NCI-H2107 (cell line): ENCODE data around the gene MAP3K3.
A peak's percentile ranks its signal among the peaks of the same experiment; 100 is the strongest.
"Not testable (repeated sequence)": the region's sequence is repeated elsewhere in the genome, so short reads cannot be mapped to it uniquely, and the experiment has no call there.

ENCODE experiments used
- DNase-seq: peaks from one replicate; lab custom pipeline; 2025; lab: John Stamatoyannopoulos, UW

Gene MAP3K3

DNA sequence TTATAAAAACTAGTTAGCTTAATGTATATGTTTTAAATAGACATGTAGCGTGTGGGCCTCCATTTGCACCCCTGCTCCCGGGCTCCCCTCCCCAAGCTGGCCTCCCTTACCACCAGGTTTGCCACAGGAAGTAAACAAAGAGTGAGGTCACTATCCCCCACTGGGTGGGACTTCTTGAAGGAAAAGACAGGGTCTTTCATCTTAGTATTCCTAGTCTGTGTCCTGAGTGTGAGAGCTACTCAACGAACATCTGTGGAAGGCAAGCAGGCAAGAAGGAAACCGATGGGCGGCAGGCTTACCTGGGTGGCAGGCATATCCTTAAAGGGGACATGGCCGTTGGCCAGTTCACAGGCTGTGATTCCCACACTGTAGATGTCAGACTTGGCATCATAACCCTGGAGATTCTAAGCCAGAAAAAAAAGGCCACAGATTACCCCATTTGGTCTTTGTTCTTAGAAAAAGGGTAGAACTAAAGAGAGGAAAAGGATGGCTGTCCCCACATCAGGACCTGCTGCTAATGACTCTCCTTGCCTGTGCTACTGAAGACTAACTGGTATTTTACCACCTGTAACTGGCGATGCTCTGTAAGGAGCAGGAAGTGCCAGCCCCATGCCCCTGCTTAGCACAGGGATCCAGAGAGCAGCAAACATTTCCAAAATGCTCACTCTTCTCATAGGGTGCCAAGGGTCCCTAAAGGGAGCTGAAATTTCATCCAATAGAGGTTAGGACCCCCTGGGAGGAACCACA, 84.3 kb downstream of the MAP3K3 start:
- DNase-seq = no peak

DNA sequence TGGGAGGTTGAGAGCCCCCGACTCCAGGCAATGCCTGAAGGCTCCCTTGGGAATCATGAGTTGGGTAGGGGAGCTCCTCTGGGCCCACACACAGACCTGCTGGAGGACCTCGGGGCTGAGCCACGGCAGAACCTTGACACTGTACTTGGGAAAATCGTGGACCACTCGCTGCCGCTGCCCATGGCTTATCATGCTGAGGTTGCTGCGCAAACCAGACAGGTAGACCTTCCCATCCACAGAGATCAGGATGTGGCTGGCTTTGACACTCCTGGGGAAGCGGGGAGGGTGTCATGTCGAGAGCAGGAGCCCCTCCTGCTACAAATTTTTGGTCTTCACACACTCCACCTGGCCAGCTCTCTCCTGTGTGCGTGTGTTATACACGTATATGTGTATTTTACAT, 84.9 kb downstream of the MAP3K3 start:
- DNase-seq = no peak

DNA sequence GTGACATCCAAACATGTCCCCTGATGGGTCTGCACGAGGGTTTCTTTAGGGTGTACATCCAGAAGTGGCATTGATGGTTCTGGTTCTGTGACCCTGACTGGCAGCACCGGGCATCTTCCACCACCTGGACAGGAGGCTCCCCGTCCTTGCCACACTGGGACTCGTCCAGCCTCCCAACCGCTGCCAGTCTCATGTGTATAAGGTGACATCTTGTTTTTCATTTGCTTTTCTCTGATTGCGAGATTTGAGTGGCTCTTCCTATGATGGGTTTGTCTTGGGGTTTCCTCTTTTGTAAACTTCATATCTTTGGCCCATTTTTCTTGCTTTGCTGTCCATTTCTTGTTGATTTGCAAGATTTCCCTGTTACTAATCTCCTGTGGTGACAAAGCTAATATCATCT, 86.9 kb downstream of the MAP3K3 start:
- DNase-seq = no peak

DNA sequence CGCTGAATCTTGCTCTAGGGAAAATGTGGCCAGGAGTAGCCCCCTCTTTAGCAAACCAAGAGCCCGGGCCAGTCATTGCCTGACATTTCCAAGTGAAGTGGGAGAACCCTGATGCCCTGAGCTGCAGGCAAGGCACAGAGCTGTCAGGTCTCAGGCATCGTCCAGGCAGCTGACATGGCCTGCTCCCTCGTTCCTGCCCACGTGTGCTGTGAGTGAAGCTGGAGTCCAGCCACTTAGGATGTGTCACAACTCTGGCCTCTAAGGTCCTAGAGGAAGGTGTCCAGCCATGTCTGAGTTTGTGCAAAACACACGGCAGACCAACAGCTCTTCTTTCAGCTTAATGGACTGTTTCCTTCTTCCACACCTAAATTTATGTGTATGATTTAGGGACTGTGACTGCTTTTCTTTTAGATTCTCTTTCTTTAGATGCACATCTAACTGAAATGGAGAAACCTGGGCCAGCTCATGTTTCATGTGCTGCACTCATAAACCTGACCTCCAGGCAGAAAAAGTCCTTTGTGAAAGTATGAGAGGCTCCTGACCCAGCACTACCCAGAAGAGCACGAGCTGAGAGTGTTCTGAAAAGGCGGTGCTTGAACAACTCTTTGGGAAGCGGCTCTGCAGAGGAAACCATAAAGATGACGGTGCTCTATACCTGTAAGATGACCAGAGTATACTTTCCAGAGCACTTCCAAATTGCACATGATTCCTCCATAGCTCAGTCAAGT, 92.5 kb downstream of the MAP3K3 start:
- DNase-seq = no peak

DNA sequence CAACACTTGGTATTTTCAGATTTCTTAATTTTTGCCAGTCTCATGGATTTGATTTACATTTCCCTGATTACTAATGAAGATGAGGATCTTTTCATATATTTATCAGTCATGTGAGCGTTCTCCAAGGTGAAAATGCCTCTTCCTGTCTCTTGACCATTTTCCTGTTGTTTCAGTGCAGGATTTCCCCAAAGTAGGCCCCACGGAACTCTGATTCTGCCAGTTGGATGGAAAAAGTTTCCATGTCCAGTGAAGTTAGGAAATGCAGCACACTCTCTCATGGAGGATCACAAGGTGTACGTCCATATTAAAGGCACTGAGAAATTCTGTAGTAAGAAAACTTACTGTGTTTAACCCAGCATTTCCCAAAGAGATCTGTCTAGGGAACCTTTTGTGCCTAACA, 94.2 kb downstream of the MAP3K3 start:
- DNase-seq = no peak

DNA sequence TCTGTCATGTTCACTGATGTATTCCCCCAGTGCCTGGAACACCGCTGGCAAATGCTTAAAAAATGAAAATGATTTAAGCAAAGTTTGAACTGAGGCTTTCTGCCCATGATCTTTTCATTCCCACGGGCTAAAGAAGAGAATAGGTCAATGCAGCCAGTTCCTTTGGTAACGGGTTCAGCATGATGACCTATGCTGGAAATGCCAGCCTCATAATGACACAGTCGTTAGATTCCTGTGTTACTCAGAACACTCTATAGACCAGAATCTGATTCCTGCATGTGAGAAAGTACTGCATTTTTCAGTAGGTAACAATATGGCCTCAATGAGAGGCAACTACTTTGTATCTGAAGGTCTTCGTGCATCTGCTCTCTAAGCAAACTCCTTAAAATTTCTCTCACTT, 96.8 kb downstream of the MAP3K3 start:
- DNase-seq = no peak

DNA sequence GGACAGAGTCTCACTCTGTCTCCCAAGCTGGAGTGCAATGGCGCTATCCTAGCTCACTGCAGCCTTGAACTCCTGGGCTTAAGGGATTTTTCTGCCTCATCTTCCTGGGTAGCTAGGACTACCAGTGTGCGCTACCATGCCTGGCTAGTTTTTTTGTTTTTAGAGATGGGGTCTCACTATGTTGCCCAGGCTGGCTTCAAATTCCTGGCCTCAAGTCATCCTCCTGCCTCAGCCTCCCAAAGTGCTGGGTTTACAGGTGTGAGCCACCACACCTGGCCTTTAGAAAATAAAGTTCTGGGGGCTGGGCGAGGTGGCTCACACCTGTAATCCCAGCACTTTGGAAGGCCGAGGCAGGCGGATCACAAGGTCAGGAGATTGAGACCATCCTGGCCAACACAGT, 98.0 kb downstream of the MAP3K3 start:
- DNase-seq = not testable (repeated sequence)

DNA sequence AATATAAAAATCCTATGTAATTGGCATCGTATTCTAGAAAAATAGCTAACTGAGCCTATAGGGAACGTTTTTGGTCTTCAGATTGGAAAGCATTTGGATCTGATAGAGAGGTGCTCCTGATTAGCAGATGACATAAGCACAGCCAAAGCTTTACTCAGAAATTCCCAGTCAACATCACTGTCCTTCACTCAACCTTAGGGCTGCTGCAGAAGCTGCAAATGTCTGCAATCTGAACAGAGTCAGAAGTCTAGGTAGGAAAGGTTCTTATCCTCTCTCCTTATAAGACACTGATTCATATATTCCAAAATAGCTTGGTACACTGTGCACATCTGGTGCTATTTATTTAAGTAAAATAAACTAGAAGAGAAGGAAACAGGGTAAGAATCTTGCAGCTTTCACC, 100.2 kb downstream of the MAP3K3 start:
- no peak for DNase-seq

DNA sequence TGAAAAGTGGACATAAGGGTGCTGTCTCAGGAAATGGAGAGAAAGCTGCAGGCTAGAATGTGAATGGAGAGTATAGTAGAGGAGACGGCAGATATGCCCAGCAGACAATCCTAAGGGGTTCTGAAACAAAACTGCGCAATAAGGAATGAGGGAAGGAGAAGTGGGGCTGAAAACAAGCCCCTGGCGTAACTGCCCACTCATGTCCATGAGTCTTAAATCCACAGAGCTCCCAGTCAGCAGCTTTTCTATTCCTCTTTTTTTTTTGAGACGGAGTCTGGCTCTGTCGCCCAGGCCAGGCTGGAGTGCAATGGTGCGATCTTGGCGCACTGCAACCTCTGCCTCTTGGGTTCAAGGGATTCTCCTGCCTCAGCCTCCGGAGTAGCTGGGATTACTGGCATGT, 113.5 kb downstream of the MAP3K3 start:
- DNase-seq = no peak

DNA sequence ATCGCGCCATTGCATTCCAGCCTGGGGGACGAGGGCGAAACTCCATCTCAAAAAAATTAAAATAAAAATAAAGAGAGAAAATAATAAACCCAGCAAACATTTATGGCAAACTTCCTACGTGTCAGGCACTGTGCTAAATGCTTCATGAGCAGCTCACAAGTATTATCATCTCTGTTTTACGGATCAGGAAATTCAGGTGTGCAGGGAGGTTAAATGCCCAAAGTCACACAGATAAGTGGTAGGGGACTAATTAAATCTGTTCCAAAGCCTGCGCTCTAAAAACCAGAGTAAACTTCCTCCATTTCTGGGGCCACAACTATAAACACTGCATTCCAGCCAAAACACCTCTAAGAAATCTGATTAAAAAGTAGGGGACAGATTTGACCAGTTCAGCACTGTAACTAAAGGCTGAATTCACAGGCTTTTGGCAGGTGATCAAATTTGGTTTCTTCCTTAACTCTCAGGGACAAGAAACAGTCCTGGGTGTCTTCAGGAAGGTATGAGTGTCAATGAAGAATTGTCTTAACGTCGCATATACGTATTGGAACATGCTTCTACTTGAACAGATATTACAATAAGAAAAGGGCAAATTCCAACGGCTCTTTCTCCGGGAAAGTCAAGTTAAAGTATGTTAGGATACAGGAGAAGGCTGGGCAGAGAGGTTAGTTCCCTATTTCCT, 118.4 kb downstream of the MAP3K3 start:
- no peak for DNase-seq

DNA sequence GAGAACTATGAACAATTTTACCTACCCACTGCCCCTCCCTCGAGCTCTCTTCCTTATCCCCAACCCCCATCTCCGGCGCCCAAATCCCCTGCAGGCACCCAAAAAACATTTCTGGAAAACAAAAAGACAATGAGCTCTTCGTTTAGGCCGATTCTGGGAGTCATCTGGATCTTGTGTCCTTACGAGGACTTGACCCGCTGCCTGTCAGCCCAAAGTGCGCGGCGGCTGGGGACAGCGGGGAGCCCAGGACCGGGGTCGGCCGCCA, 118.9 kb downstream of the MAP3K3 start:
- DNase-seq = no peak

DNA sequence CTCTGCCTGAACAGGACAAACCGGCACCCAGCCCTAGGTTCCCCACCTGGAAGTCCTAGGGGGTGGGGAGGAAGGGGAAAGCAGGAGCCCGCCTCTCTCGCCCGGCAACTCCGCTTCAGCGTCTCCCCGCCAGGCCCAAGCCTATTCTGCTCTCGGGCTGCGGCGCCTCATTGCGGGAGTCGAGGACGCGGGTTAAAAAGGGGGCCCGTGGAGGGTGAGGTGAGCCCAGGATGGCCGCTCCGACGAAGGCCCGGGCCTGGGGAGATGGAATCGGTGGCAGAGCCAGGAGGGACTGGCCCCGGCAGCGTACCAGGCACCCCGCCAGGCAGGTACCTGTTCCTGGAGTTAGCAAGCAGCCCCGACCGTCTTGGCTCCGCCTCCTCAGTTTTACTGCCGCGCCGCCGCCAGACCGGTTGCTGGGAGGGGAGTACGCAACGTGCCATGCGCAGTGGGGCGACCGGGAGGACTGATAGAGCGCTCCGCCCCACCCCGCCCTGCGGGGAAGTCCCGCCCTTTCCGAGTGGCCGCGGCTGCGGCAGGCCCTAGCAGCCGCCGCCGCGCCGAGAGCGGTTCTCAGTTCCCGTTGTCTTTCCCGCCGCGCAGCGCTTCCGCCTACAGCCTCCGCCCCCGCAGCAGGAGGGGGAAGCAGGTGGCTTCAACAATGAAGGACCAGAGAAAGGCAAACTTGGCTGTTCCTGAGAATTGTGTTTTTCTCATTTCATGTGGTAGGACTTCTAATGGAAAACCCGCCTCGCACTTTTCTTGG, 119.4 kb downstream of the MAP3K3 start, which contains the start of gene STRADA:
Gene STRADA, minus strand, starts transcription at position 392 of the 766 bp plus-strand sequence. CDS start 13,430 bp downstream, outside the sequence.
- peak; percentile 97 for DNase-seq
